Measurements from ENCODE around the gene POLL.

POLL gene

DNA sequence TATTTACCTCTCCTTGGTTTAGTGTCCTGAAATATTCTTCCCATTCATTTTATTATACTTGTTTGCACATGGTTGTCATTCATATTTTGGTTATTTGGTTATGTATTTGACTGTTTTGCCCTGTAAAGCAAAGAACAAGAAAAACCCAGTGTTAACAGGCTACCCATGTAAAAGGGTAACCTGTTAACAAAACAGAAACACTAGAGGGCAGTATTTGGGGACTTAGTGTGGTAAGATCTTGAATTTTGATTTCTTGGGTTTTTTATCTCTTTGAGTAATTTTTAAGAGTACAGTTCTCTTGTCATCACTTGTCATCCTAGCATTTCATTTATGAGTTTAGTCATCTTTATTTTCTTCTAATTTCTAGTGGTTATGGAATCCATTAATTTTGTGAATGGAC lies 51.3 kb downstream of the POLL start:
- ChIA-PET POLR2A (ENCODE audit: low non-redundant PET) (no interaction called here), CTCF (interaction anchor here (0.6 to 1.4 kb wide), 6 partner anchors 10 to 322 kb away, joined by 3 to 4 read pairs (median 3); no protein-coding TSS in a partner anchor)
- DNase-seq (ENCODE audit: low spot score) = peak; percentile 43
- TF ChIP-seq, protein P1, sequence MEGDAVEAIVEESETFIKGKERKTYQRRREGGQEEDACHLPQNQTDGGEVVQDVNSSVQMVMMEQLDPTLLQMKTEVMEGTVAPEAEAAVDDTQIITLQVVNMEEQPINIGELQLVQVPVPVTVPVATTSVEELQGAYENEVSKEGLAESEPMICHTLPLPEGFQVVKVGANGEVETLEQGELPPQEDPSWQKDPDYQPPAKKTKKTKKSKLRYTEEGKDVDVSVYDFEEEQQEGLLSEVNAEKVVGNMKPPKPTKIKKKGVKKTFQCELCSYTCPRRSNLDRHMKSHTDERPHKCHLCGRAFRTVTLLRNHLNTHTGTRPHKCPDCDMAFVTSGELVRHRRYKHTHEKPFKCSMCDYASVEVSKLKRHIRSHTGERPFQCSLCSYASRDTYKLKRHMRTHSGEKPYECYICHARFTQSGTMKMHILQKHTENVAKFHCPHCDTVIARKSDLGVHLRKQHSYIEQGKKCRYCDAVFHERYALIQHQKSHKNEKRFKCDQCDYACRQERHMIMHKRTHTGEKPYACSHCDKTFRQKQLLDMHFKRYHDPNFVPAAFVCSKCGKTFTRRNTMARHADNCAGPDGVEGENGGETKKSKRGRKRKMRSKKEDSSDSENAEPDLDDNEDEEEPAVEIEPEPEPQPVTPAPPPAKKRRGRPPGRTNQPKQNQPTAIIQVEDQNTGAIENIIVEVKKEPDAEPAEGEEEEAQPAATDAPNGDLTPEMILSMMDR (conservative IDR thresholded peaks at IDR 0.05; ENCODE audit: low read depth) = peak; percentile 42
- no peak overlapping the region for H3K27ac ChIP-seq

DNA sequence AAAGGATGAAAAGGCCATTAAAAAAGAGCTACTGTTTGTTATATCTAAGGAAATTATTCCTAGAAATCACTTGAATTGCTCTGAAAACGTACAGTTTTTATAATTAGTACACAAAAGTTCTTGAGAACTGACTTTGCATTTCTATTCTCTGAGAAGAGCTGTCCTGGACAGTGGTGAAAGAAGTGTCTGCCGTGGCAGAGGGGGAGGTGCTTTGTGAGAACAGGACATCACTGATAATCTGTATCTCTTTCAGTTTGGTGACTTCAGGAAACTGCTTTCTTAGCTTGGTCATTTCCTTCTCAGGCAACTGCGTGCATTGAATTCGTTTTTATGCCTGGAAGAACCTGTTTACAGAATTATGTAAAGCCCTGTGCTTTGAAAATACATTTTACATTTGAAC lies 52.1 kb downstream of the POLL start:
- TF ChIP-seq, protein P1 (conservative IDR thresholded peaks at IDR 0.05; ENCODE audit: low read depth) = no peak
- ChIA-PET POLR2A (ENCODE audit: low non-redundant PET) (interaction anchor here (0.5 kb wide), 1 partner anchor 474 kb away, joined by 13 read pairs; no protein-coding TSS in a partner anchor), CTCF (interaction anchor here (0.5 to 1.4 kb wide), 7 partner anchors 17 to 235 kb away, joined by 3 to 5 read pairs (median 4); no protein-coding TSS in a partner anchor)
- H3K27ac ChIP-seq = no peak overlapping the region
- no peak for DNase-seq (ENCODE audit: low spot score)

DNA sequence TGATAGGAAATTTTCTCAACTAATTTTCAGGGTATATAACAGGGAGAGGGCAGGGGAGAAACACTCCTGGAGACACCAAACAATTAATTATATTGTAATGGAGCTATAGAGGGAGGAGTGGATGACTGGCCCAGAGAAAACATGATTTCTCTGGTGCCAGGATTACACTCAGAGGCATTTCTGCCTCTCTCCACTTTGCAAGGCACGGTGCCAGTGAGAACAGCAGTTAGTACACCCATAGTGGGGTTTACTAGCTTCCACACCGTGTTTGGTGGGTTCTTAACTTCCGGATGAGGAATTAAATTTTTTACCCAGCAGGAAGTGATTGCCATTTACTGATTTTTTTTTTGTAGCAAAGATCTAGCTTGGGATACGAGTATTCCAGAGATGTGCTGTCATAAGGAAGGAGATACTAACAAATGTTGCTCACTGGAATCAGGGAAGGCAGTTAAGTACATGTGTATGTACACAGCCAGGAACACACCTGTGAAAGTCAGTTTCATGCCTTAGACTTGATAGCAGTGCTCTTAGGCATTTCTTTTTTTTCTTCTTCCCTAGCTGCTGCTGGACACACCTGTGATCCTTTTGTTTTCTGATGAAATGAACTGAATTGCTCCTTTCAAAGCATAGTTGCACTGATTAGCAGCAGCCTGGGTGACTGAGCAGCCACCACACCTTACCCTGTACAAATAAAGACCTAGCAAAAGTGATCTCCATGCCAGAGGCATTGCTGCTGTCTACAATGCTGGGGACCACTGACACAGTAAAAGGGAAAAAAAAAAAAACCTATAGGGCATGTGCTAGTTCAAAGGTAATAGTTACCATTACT lies 58.1 kb downstream of the POLL start:
- TF ChIP-seq, protein P1 (conservative IDR thresholded peaks at IDR 0.05; ENCODE audit: low read depth) = no peak
- POLR2A ChIA-PET (ENCODE audit: low non-redundant PET) = no interaction called here
- DNase-seq (ENCODE audit: low spot score) = no peak
- no peak overlapping the region for H3K27ac ChIP-seq
- CTCF ChIA-PET = interaction anchor here (0.6 kb wide), 1 partner anchor 274 kb away, joined by 3 read pairs; no protein-coding TSS in a partner anchor

DNA sequence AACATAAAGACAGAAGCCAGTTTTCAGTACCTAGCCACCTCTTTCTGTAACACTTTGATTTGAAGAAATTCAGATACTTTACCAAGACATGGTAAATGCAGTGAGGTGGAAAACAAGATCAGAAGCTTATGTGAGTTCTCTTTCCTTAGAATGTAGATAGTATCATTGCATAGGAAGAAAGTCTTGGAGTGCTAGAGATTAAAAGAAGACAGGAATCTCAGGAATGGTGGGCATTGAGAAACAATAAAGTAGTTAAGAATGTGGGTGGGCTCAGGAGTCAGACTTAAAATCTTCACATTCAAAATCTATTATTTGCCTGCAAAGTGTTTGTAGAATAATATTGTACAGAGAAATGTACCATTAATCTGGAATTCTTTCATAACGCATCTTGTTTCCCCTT lies 58.9 kb downstream of the POLL start:
- TF ChIP-seq, protein P1 (conservative IDR thresholded peaks at IDR 0.05; ENCODE audit: low read depth) = no peak
- ChIA-PET POLR2A (ENCODE audit: low non-redundant PET) (no interaction called here), CTCF (no interaction called here)
- H3K27ac ChIP-seq = no peak overlapping the region
- no peak for DNase-seq (ENCODE audit: low spot score)
